PC-3 (cell line): ENCODE results near the gene EDIL3.

ENCODE experiments used
- EZH2 ChIP-seq: fragments of 300-600 bp; sonication (generic); IDR thresholded peaks from one replicate; pipeline ENCODE4 v1.6.1; 2017; ENCODE audit warnings: antibody characterized with exemption, mild to moderate bottlenecking, low read length; ENCODE audit not compliant: unreplicated experiment
- TF ChIP-seq, protein P1 (sequence below): fragments of 300-600 bp; sonication (generic); conservative IDR thresholded peaks from 2 replicates; pipeline ENCODE4 v1.5.1; 2017; ENCODE audit warnings: antibody characterized with exemption, low read depth, mild to moderate bottlenecking, low read length

DNA sequence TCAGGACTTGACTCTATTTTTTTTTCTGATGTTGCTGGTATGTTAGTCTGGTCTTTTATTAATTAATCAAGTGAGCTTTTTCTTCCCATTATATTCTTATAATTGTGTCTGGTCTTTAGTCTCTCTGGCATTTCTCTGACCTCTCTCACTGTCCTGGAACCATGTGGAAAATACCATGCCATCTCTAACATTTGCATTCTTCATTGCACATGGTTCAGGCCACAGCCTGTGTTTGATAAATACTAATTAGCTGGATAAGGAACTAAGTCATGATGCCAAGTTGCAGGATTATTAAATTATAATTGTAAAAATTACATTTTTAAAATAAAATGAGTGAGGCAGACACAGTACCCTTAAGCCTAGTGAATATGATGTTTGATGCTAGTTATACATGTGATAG, 155.6 kb downstream of the EDIL3 start:
- TF ChIP-seq, protein P1, sequence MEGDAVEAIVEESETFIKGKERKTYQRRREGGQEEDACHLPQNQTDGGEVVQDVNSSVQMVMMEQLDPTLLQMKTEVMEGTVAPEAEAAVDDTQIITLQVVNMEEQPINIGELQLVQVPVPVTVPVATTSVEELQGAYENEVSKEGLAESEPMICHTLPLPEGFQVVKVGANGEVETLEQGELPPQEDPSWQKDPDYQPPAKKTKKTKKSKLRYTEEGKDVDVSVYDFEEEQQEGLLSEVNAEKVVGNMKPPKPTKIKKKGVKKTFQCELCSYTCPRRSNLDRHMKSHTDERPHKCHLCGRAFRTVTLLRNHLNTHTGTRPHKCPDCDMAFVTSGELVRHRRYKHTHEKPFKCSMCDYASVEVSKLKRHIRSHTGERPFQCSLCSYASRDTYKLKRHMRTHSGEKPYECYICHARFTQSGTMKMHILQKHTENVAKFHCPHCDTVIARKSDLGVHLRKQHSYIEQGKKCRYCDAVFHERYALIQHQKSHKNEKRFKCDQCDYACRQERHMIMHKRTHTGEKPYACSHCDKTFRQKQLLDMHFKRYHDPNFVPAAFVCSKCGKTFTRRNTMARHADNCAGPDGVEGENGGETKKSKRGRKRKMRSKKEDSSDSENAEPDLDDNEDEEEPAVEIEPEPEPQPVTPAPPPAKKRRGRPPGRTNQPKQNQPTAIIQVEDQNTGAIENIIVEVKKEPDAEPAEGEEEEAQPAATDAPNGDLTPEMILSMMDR = no peak
- TF ChIP-seq EZH2 = no peak
